GM18517 (cell line): Measurements from ENCODE around the gene TRMT61A.

Experiments
- ATAC-seq: cut with Tn5 transposase; IDR thresholded peaks from one replicate; pipeline ENCODE4 v1.9.1; 2021; ENCODE audit warnings: mild to moderate bottlenecking, moderate library complexity; ENCODE audit not compliant: unreplicated experiment

The TRMT61A gene

DNA sequence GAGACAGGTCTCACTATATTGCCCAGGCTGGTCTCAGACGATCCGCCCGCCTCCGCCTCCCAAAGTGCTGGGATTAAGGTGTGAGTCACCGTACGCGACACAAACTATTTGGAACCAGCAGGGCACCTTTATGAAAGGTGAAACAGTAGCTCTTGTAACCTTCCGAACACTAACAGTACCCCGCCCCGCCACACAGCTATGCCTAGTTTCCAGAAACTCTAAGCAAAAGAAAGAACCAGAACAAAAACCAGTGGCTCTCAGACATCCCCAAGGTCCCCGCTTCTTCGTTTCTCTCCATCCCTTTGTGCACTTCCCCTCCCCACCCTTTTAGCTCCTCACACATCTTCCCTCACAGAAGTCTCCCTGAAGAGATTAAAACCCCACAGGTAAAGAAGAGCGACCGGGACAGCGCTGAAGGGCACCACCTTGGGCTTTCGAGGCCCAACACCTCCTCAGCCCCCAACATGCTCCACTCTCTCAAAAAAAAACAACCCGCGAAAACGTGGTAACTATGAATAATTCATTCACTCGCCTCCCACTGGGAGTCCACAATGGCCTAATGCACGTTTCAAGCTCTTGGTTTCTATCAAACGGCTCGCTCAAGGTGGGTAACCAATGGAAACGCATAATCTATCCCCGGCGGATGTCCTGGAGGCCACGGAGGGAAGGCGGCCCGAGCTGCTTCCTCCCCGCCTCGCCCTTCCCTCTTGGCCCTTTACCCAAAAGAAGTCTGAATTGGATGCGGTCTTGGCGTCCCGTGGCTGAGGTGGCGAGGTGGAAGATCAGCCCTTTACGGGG, 32.6 kb downstream of the TRMT61A start:
- ATAC-seq: no peak

- ATAC-seq: peak; percentile 28
These were observed 33.1 kb downstream of the TRMT61A start for GRCh38 chr14:103562179-103562428.

DNA sequence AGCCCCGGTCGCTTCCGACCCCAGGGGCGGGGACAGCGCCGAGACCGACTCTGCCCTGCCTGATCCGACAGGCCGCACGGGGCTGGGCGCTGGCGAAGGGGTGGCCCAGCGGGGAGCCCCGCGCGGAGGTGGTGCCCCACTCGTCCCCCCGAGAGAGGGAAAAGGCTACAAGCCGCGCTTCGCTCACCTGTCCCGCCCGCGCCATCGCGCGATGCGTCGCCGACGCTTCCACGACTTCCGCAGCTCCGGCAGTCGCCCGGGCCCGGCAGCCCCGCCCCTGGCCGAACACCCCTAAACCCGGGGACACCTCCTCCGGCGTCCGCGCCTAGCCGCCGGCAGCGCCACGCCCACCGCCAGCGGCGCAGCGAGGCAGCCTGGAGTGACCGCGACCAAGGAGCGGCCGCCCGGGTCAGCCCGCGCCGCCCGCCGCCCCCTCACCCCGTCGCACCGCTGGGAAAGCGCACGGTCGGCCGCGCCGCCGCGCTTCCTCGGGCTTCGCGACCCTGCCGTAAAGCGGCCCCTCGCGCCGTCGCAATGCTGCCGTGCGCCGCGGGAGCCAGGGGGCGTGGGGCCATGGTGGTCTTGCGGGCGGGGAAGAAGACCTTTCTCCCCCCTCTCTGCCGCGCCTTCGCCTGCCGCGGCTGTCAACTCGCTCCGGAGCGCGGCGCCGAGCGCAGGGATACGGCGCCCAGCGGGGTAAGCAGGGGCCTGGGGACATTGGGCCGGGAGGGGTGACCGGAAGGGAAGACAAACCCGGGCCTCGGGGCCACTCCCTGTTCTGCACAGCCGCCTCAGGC, 33.6 kb downstream of the TRMT61A start, which contains the start of the genes BAG5 and COA8:
BAG5 (minus strand) TSS at position 229 of the 797 bp plus-strand sequence. CDS start 1,493 bp downstream, outside the sequence.
COA8 (plus strand) TSS at position 532 of the 797 bp plus-strand sequence; CDS start at position 574, 42 bp downstream.
- peak; percentile 78 for ATAC-seq

DNA sequence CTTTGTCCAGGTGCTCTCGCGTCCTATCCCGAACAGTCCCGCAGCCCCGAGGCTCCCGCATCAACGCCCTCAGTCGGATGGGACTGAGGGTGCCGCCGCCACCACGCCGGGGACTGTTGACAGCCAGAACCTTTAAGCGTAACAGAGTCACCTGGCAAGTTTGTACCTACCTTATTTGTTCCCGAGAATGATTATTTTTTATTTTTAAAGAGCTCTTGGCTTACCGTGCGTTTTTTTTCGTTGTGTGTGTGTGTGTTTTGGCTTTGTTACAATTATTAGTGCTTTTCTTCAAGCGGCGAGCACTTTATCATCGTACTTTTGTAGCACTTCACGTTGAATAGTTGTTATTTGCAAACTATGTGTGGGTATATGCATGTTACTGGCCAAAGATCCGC, 34.2 kb downstream of the TRMT61A start:
- ATAC-seq: no peak

- no peak for ATAC-seq
These were observed 35.0 kb downstream of the TRMT61A start for GRCh38 chr14:103563844-103564505.

DNA sequence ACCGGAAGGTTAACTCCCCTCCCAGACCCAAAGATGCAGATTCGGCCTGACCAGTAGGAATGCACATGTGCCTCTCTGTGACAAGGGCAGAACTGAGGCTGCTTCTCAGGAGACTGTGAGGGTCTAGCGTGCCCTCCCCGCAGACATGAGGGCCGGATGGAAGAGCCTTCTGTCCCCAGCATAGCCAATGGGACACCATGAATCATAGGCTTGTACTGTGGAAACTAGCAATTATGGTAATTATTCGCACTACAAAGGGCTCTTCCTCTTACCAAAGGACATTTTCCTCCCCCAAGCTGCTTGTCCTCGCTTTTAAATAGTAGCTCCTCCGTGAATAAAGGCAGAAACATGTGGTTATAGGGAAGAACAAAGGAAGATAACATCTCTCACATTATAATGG, 40.0 kb downstream of the TRMT61A start:
- no peak for ATAC-seq

DNA sequence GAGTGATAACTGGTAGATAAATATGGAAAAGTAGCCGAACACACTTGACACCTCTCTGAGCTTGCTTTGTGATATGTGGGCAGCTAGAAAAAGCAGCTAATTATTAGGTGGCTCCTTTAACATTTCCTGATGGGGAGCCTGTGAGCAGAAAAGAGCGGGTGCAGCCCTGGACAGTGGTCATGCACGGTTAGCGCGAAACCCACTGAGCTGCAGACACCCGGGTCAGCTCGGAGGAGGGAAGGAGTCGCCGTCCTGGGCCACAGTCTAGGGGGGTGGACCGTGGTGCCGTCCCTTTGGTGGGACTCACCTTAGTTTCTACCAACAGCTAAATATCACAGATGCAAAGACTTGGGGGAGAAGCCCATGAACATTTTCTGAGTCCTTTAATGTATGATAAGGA, 40.4 kb downstream of the TRMT61A start:
- no peak for ATAC-seq

GRCh38 chr14:103574104-103574503, 45.1 kb downstream of the TRMT61A start:
- no peak for ATAC-seq

DNA sequence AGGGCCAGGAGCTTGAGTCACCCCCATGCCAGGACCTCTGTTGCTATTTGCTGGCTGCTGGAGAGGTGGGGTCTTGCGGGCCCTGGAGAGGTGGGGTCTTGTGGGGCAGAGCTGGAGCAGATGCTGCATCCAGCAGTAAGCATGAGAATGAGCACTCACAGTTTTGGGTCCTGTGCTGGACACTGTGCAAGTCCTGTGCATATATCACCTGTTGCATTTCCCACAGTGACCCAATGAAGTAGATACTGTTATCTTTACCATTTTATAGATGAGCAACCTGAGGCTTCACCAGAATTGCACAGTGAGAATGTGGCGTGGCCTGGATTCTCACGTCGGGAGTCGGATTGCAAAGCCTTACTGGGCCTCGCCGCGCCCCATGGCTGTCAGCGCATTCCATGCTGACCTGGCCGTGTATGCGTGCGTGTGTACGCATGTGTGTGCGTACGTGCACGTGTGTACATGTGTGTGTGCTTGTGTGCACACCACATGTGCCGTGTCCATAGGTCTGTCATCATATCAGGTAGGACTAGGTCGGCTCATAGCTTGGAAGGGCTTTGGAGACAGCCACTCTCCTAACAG, 45.8 kb downstream of the TRMT61A start:
- ATAC-seq: no peak

DNA sequence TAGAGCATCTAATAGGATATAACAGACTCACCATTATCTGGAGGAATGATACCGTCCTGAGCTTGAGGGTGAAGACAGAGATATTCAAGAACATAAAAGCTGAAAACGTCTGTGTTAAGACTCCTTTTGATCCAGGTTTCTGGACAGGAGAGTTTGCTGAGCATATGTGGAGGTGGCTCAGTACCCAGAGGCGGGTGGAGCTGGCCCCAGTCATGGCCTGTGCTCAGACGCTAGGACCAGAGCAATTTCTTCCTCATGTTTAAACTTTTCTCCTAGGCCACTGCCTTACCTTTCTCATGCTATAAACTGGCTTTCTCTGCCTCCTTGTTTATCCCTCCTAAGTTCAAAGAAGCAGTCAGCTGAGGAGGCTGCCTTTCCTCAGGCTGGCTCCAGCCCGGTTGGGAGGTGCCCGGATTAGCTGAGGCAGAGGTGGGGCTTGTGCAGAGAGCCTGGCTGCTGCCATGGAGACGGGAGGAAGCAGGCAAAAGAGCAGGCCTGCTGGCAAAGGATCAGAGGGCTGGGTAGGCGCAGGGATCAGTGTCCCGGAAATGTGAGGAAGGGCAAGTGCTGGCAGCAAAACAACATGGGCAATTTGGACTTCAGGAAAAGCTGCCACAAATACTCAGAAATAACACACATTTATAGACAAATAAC, 47.5 kb downstream of the TRMT61A start:
- ATAC-seq: no peak

- ATAC-seq: no peak
These were observed 49.5 kb downstream of the TRMT61A start for GRCh38 chr14:103578401-103579075.

- ATAC-seq: no peak
These were observed 52.2 kb downstream of the TRMT61A start for GRCh38 chr14:103581206-103581605.

DNA sequence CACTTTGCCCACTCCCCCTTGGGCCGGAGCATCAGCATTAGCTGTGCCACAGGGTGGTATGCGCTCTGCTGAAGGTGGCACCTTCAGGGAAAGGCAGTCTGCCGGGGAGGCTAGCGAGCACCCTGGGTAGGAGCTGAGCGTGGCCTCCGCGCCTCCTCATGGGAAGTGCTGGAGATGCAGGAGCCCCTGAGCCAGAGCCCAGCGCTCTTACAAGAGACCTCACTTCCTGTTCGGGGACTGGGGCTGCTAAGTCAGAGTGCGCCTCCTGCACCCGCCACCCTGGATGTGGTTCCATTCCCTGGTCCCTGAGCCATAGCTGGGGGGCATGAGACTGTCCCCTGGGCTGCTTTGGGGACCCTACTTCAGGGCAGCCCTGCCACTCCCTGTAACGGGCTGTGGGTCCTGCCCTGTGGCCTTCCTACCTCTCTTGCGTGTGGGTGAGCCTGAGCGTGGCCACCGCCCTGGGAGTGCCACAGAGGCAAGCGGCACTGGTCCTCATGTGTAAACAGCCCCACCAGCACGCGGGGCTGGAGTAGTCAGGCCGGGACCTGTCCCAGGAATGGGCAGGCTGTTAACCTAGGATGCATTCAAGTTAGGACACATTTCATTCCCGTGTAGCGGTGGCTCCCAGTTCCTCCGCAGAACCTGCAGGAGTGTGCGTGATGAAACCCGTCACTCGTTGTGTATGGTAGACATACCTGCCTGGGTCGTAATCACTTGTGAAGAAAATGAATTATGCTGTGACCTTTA, 53.1 kb downstream of the TRMT61A start:
- no peak for ATAC-seq

- no peak for ATAC-seq
These were observed 55.4 kb downstream of the TRMT61A start for GRCh38 chr14:103584326-103584915.
